NB4 (cell line): ENCODE data around the gene FBXO31.

Experiments
- CTCF ChIP-seq: IDR thresholded peaks from one replicate; pipeline ENCODE4 v1.5.1; 2012; ENCODE audit warnings: low read depth, low read length
- MYC ChIP-seq: IDR thresholded peaks from 2 replicates; pipeline ENCODE4 v1.6.1; 2011; ENCODE audit warnings: low read depth, low read length
- POLR2A ChIP-seq: IDR thresholded peaks from 2 replicates; pipeline ENCODE4 v1.6.1; 2011; ENCODE audit warnings: mild to moderate bottlenecking; ENCODE audit not compliant: insufficient read length; ENCODE audit errors: extremely low read depth

DNA sequence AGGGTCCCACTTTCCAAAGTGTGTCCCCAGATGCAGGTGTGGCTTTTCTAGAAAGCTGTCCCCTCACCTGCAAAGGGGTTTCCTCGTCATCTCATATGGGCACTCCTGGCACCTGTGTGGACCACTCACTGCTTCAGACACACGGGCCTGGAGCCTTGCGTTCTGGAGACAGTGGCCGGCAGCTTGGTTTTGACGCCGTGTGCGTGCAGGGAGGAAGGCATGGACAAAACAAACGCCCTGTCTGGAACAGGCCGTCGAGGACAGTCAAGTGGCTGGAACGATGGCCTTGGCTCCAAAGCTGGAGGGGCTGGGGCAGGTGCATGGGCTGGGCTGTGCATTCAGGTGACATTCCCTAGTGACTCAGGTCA lies 53.3 kb downstream of the FBXO31 start:
- TF ChIP-seq CTCF (no peak), POLR2A (no peak), MYC (no peak)
